Esophagus squamous epithelium (tissue), 4 donors: ENCODE measurements around the gene DNAJC17.

Source experiments
- POLR2A ChIP-seq, 4 donors: fragments of 450-650 bp; IDR thresholded peaks; one replicate each; pipeline ENCODE4 v1.6.1; 2017; ENCODE audit warnings: antibody characterized with exemption in 4 of 4, mild to moderate bottlenecking in 4 of 4, moderate library complexity in 3 of 4
- TF ChIP-seq, protein P1 (sequence below), 6 experiments: fragments of 450-650 bp in 4 of 6; fragments of 200-600 bp in 2 of 6; sonication (generic) in 2 of 6; IDR thresholded peaks; one replicate each; pipeline ENCODE4 v1.5.1; 2016 to 2019; ENCODE audit warnings: antibody characterized with exemption in 6 of 6, mild to moderate bottlenecking in 4 of 6, moderate library complexity in 4 of 6

- TF ChIP-seq, protein P1, sequence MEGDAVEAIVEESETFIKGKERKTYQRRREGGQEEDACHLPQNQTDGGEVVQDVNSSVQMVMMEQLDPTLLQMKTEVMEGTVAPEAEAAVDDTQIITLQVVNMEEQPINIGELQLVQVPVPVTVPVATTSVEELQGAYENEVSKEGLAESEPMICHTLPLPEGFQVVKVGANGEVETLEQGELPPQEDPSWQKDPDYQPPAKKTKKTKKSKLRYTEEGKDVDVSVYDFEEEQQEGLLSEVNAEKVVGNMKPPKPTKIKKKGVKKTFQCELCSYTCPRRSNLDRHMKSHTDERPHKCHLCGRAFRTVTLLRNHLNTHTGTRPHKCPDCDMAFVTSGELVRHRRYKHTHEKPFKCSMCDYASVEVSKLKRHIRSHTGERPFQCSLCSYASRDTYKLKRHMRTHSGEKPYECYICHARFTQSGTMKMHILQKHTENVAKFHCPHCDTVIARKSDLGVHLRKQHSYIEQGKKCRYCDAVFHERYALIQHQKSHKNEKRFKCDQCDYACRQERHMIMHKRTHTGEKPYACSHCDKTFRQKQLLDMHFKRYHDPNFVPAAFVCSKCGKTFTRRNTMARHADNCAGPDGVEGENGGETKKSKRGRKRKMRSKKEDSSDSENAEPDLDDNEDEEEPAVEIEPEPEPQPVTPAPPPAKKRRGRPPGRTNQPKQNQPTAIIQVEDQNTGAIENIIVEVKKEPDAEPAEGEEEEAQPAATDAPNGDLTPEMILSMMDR (IDR thresholded peaks at IDR 0.05) = no peak
- no peak for TF ChIP-seq POLR2A (IDR thresholded peaks at IDR 0.05)
Measured at GRCh38 chr15:40743485-40743901, 63.8 kb downstream of the DNAJC17 start.
